Measurements from ENCODE around the gene APOA4. TPM values are rescaled to one million over a fixed set of nuclear protein-coding genes. Genes with fewer than 3 reads are reported as not detected.

The APOA4 gene
- total RNA-seq, result 1 to 10 TPM in 2 of 4 donors, under 1 TPM in 1, not detected in 1; 0.34 to 3.9 (median 2.3) TPM

DNA sequence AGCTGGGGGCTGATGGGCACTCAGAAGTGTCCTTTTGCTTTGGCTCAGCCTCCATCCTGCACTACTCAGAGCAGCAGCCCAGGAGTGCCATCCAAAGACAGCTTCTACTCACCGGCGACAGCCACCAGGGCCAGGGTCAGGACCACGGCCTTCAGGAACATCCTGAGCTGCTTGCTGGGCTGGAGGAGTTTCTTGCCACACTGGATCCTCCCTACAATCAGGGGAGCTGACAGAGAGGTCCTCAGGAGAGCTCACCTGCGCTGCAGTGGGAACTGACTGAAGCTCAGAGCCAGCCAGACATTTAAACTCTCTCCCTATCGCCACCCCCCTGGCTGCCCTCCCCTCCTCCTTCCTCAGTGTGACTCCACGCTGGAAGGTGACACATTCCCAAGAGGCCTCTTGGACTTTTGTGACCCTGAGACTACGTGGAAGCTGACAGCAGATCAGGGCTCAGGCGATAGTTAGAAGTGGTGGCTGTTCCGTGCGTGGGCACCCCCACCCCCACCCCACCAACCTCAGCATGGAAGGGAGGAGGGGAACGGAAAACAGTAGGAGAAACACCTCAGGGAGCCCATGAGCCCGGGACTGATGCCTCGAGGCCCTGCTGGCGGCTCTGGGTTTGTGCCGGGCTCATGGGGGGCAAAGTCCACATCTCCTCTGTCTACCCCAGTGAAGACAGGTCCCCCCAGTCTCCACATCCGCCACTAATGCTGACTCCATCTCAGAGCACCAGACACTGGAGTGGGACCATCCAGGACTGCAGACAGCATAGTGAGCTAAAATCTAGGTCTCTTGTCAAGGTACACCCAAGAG lies at the start of gene APOA4:
Gene APOA4, minus strand, starts transcription at position 274 of the 813 bp plus-strand sequence. Its CDS starts 113 bp downstream, at position 161.
- no peak for DNase-seq (ENCODE audit: low spot score in 2 of 2)
- TF ChIP-seq CTCF (IDR thresholded peaks at IDR 0.05), result no peak
- TF ChIP-seq POLR2A (IDR thresholded peaks at IDR 0.05), result no peak
- TF ChIP-seq POLR2AphosphoS5 (IDR thresholded peaks at IDR 0.05), result no peak
- no peak for TF ChIP-seq EP300 (IDR thresholded peaks at IDR 0.05)
- Histone ChIP-seq H3K36me3 (no peaks in the 10 kb centered on the region), H3K27ac (no peak within 1 kb of the TSS), H3K27me3 (no peaks in the 10 kb centered on the region), H3K4me1 (no peaks in the 10 kb centered on the region), H3K9me3 (no peaks in the 10 kb centered on the region), H3K4me3 (no peak within 1 kb of the TSS)
- 75% methylated on average over 12 of the region's 16 CpGs for WGBS

- TF ChIP-seq POLR2AphosphoS5 (IDR thresholded peaks at IDR 0.05), result no peak
- no peak for TF ChIP-seq CTCF (IDR thresholded peaks at IDR 0.05)
- no peak for TF ChIP-seq EP300 (IDR thresholded peaks at IDR 0.05)
- no peak for TF ChIP-seq POLR2A (IDR thresholded peaks at IDR 0.05)
- Histone ChIP-seq H3K36me3 (peaks cover 87% of the 10 kb centered on the region), H3K4me3 (no peak overlapping the region), H3K4me1 (no peaks in the 10 kb centered on the region), H3K27ac (peak overlapping the region; percentile 13), H3K27me3 (no peaks in the 10 kb centered on the region), H3K9me3 (no peaks in the 10 kb centered on the region)
- no peak for DNase-seq (ENCODE audit: low spot score in 2 of 2)
- WGBS, result 48% methylated on average over 3 of the region's 3 CpGs
Measured at GRCh38 chr11:116871248-116871647, 48.1 kb upstream of the APOA4 start.

DNA sequence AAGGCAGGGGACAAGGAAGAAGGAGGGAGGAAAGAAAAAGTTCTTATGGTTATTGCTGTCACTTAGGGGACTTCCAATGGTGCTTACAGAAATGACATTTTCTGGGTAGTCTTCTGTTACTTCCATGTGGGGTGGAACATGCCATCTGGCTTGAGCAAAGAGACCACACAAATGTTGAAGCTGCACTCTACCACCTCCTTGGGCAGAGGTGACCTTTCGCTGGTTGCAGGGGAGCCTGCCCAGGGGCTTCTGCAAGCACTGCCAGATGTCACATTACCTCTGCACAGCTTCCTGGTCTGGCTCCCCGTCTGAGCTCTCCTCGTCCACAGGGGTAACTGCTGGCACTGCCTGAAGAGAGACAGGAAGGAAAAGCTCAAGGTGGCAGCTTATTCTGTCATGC lies 47.0 kb upstream of the APOA4 start:
- H3K36me3 ChIP-seq, result peaks cover 86% of the 10 kb centered on the region
- no peaks in the 10 kb centered on the region for H3K4me1 ChIP-seq
- TF ChIP-seq POLR2AphosphoS5 (IDR thresholded peaks at IDR 0.05) (no peak), EP300 (IDR thresholded peaks at IDR 0.05) (no peak), CTCF (IDR thresholded peaks at IDR 0.05) (no peak), POLR2A (IDR thresholded peaks at IDR 0.05) (no peak)
- H3K4me3 ChIP-seq, result no peak overlapping the region
- no peaks in the 10 kb centered on the region for H3K27me3 ChIP-seq
- no peak overlapping the region for H3K27ac ChIP-seq
- WGBS, result 86% methylated on average over 2 of the region's 3 CpGs
- no peak for DNase-seq (ENCODE audit: low spot score in 2 of 2)
- no peaks in the 10 kb centered on the region for H3K9me3 ChIP-seq

GRCh38 chr11:116869610-116870009 lies 46.5 kb upstream of the APOA4 start:
- Histone ChIP-seq H3K36me3 (peaks cover 88% of the 10 kb centered on the region), H3K4me1 (no peaks in the 10 kb centered on the region), H3K27me3 (no peaks in the 10 kb centered on the region), H3K4me3 (no peak overlapping the region), H3K27ac (no peak overlapping the region), H3K9me3 (no peaks in the 10 kb centered on the region)
- TF ChIP-seq EP300 (IDR thresholded peaks at IDR 0.05) (no peak), CTCF (IDR thresholded peaks at IDR 0.05) (no peak), POLR2AphosphoS5 (IDR thresholded peaks at IDR 0.05) (no peak), POLR2A (IDR thresholded peaks at IDR 0.05) (no peak)
- DNase-seq (ENCODE audit: low spot score in 2 of 2), result no peak
- WGBS, result 86% methylated on average over 4 of the region's 4 CpGs

- TF ChIP-seq EP300 (IDR thresholded peaks at IDR 0.05), result no peak
- TF ChIP-seq POLR2AphosphoS5 (IDR thresholded peaks at IDR 0.05), result no peak
- no peak for TF ChIP-seq CTCF (IDR thresholded peaks at IDR 0.05)
- TF ChIP-seq POLR2A (IDR thresholded peaks at IDR 0.05), result no peak
- Histone ChIP-seq H3K27ac (no peak overlapping the region), H3K4me3 (no peak overlapping the region), H3K9me3 (no peaks in the 10 kb centered on the region), H3K4me1 (no peaks in the 10 kb centered on the region), H3K36me3 (peaks cover 90% of the 10 kb centered on the region), H3K27me3 (no peaks in the 10 kb centered on the region)
- no peak for DNase-seq (ENCODE audit: low spot score in 2 of 2)
- 78% methylated on average over 3 of the region's 3 CpGs for WGBS
Measured at GRCh38 chr11:116868066-116868465, 45.0 kb upstream of the APOA4 start.

Measured in suprapubic skin (tissue), 4 donors.